Subcutaneous adipose tissue (tissue), 4 donors: Measurements from ENCODE around the gene PGM2L1. TPM values are rescaled to one million over a fixed set of nuclear protein-coding genes. Genes with fewer than 3 reads are reported as not detected.

Experiments used
- CTCF ChIP-seq: fragments of 450-650 bp; IDR thresholded peaks from one replicate; pipeline ENCODE4 v1.5.1; 2016; ENCODE audit warnings: low read depth, mild to moderate bottlenecking, control low read depth, antibody characterized with exemption, moderate library complexity
- total RNA-seq, 4 donors: library from RNA; depleted of rRNA; stranded (reverse); fragments of >200 nt; gene quantifications; one replicate each; pipeline ENCODE4 v1.1.0, GENCODE V29; 2016

Gene PGM2L1
- total RNA-seq, 4 donors from 2014 or later = 2.1 to 8.7 (median 3.8) TPM

- no peak for TF ChIP-seq CTCF
Observed at GRCh38 chr11:74438681-74439080, 40.4 kb upstream of the PGM2L1 start.

GRCh38 chr11:74437441-74438042, 39.3 kb upstream of the PGM2L1 start:
- no peak for TF ChIP-seq CTCF

GRCh38 chr11:74434528-74434927, 36.3 kb upstream of the PGM2L1 start:
- no peak for TF ChIP-seq CTCF

GRCh38 chr11:74429205-74429604, 31.0 kb upstream of the PGM2L1 start:
- no peak for TF ChIP-seq CTCF

GRCh38 chr11:74427384-74427886, 29.2 kb upstream of the PGM2L1 start:
- TF ChIP-seq CTCF = no peak

- TF ChIP-seq CTCF = no peak
Observed at GRCh38 chr11:74425100-74425499, 26.9 kb upstream of the PGM2L1 start.

- TF ChIP-seq CTCF = no peak
Observed at GRCh38 chr11:74418509-74418895, 20.3 kb upstream of the PGM2L1 start.
